ENCODE data around the gene RAB6D.
"Not testable (repeated sequence)": the region's sequence is repeated elsewhere in the genome, so short reads cannot be mapped to it uniquely, and the experiment has no call there.

Gene RAB6D

DNA sequence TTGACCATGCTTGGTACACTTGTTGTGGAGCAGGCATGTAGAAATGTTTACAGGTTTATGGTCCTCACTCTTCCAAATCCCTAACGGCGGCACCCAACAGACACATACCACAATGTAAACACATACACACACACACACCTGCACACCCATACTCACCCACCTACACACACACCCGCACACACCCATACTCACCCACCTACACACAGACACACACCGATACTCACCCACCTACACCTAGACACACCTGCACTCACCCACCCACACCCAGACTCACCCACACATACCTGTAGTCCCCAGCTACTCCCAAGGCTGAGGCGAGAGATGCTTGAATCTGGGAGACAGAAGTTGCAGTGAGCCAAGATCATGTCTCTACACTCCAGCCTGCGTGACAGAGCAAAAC lies 1.5 kb upstream of the RAB6D start:
- DNase-seq, result no peak

DNA sequence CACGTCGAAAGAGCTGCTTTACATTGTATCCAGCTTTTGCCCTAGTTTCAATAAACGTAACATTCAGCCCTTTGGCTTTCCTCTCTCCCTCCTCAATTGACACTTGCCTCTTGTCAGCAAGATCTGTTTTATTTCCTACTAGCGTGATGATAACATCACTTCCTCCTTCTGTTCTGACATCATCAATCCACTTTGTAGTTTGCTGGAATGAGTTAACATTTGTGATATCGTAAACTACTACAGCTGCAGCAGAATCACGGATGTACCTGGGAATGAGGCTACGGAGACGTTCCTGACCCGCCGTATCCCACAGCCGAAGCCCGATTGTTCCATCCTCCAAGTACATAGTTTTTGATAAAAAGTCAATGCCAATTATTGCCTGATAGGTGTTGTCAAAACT lies 755 bp downstream of the RAB6D start:
- not testable (repeated sequence) for DNase-seq

- DNase-seq, result not testable (repeated sequence)
Measured at GRCh38 chr2:131361773-131362172, 2.2 kb downstream of the RAB6D start.

DNA sequence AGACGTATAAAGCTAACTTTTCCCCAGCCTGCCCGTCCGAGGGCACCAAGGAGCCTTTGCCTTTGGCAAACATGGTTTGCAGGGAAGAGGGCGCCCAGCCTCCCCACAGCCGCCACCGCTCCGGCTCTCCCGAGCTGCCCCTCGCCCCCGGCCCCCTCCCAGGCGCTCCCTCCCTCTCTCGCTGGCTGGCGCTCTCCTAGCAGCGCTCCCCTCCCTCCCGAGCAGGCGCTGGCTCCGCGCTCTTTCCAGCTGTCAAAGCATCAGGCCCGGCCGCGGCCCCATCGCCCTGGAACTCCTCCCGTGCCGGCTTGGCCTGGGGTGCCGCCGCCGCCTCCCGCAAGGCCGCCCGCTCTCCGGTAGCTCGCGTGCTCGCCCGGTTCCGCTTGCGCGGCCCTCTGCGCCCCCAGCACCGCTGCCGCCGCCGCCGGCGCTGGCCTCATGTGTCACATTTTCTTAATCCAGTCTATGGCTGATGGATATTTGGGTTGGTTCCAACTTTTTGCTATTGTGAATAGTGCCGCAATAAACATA lies 10.7 kb downstream of the RAB6D start:
- DNase-seq, result not testable (repeated sequence)

DNA sequence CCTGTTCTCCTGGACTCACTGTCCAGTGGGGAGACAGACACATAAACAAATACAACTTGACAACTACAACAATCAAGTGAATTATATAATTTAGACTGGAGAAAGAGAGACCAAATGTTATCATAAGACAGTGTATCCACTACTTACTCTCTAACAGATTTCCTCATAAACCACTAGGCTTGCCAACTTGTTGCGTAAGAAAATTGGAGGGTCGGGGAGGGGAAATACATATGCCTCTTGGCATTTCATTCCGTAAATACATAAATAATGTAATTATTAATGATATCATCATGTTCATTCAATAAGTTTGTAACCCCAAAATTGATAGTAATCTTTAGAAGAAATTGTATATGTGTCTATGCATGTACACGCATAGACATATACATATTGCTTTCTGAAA lies 14.9 kb downstream of the RAB6D start:
- DNase-seq, result no peak

DNA sequence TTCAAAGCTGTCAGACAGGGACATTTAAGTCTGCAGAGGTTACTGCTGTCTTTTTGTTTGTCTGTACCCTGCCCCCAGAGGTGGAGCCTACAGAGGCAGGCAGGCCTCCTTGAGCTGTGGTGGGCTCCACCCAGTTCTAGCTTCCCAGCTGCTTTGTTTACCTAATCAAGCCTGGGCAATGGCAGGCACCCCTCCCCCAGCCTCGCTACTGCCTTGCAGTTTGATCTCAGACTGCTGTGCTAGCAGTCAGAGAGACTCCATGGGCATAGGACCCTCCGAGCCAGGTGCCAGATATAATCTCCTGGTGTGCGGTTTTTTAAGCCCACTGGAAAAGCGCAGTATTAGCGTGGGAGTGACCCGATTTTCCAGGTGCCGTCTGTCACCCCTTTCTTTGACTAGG lies 16.9 kb downstream of the RAB6D start:
- DNase-seq, result not testable (repeated sequence)

DNA sequence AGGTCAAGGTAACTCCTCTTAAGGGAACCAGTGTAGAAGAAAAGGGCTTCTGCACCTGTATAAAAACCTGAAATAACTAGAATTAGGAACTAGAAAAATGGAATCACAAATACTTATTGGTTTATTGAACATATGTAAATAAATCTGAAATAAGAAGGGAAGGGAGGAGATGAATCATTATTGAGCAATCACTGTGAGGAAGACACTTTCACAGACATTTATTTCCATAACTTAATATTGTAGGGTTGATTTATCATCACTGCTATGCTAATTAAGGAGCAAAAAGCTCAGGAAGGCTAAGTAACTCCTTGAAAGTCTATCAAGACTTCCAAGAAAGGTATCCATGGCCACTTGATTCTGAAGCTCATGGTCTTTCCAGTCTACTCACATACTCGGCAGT lies 24.7 kb downstream of the RAB6D start:
- DNase-seq, result not testable (repeated sequence)

DNA sequence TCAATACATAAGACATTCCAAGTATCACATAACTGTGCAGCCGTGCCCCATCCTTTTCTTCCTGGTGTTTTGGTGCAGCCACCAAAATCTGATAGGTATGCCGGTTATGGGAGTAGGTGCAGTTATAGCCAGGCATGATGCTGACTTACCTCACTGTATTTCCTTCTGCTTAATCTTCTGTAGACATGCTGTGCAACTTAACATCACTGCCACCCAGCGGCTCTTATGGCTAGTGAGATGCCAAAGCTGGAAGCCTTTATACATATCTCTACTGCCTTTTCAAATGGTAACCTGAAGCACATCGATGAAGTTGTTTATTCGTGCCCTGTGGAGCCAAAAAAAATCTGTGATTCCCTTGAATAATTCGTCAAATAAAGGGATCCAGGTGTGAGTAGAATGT lies 28.6 kb downstream of the RAB6D start:
- DNase-seq, result not testable (repeated sequence)

DNA sequence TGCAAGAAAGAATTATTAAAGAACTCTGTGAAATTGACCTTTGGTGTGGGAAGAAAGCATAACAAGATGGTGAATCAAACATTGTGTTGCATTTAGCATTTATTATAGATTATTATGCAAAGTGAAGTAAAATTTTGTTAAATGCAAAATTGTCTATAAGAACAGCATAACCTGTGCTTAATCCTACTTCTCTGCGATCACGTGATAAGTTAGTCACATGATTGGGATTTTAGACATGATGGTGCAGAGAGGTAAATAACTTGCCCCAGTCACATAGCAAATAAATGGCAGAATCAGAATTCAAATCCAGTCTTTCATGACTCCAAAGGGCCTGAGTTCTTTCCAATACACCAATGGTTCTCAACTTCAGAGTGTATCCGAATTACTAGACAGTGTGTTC lies 31.3 kb downstream of the RAB6D start:
- not testable (repeated sequence) for DNase-seq

DNA sequence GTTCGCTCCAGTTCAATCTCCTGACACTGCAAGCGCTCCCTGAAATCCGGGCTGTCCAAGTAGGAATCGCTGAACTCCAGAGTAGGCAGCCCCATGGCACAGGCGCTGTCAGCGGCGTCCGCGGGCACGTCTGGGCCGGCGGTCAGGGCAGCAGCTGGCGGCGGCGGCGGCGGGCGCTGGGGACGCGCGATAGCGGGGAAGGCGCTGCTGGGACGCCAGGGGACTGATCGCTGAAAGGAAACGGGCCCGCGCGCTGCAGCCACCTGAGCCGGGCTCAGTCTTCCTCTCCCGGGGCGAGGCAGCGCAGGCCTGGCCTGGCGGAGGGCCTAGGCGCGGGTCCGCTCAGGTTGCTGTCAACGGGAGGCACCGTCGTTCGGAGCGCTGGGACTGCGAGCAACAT lies 33.0 kb downstream of the RAB6D start:
- DNase-seq, result not testable (repeated sequence)

DNA sequence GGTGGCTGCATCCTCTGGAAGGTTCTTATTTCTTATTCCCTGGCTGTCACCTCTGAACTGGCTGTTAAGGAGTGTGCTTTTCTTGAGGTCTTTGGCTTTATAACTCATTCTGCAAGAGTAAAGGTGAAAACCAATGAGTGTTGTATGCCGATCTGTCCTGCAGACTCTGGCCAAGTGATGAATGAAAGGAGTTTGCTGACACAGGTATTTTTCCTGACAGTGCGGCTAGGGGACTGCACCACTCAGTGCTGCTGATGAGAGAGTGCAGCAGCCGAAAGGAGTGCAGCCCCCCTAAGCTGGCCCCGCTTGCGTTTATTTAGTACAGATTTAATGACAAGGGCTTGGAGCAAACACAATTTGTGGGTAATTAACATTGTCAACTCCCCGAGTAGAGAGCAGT lies 41.8 kb downstream of the RAB6D start:
- DNase-seq, result no peak

GRCh38 chr2:131321344-131321743 lies 42.6 kb downstream of the RAB6D start:
- DNase-seq, result not testable (repeated sequence)

DNA sequence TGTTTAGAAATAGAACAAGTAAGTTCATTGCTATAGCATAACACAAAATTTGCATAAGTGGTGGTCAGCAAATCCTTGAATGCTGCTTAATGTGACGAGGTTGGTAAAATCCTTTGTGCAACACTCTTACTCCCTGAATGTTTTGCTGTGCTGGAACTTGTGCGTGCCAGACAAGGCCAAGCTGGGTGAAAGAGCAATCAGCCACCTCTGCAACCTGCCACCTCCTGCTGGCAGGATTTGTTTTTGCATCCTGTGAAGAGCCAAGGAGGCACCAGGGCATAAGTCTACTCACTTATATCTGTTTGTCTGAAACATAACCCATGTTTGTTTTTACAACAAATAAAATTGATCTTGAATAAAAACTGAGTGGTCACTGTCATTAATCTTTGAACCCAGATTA lies 53.0 kb downstream of the RAB6D start:
- not testable (repeated sequence) for DNase-seq

Measured in NCI-H524 treated with DMSO at 0.1 percent for 48 hours (cell line).